ENCODE results near the gene NIPBL. TPM values are rescaled to one million over a fixed set of nuclear protein-coding genes. Genes with fewer than 3 reads are reported as not detected.

NIPBL gene
- polyA plus RNA-seq, 1 of the 3 experiments (the other 2 are of a cell fraction): 5.2 TPM

- POLR2A ChIA-PET: no interaction called here
- no peaks in the 10 kb centered on the region for H3K79me2 ChIP-seq (ENCODE audit: insufficient read depth)
- no peaks in the 10 kb centered on the region for H3K27me3 ChIP-seq (ENCODE audit: insufficient read depth)
- H3K4me2 ChIP-seq: no peak overlapping the region
- H2AFZ ChIP-seq (ENCODE audit: low read depth): no peak overlapping the region
- H4K20me1 ChIP-seq (ENCODE audit: insufficient read depth): no peaks in the 10 kb centered on the region
- H3K9ac ChIP-seq: no peak overlapping the region
- H3K27ac ChIP-seq (ENCODE audit: low read depth in 2 of 2, low read length in 1 of 2): no peak overlapping the region
- no peak for DNase-seq
- CTCF ChIA-PET: no interaction called here
- 99% methylated on average over 2 of the region's 2 CpGs for WGBS (ENCODE audit: low lambda C conversion rate)
- H3K4me1 ChIP-seq (ENCODE audit: control insufficient read depth in 1 of 2, insufficient read depth in 2 of 2, low read depth in 1 of 2, low read length in 1 of 2): no peaks in the 10 kb centered on the region
- no peaks in the 10 kb centered on the region for H3K9me2 ChIP-seq
- peaks cover 13% of the 10 kb centered on the region for H3F3A ChIP-seq (replicated peaks; ENCODE audit: insufficient read depth)
- no peak for TF ChIP-seq REST (IDR thresholded peaks at IDR 0.05; ENCODE audit: low read depth, low read length)
- no peak for TF ChIP-seq EZH2phosphoT487 (IDR thresholded peaks at IDR 0.05; ENCODE audit: borderline replicate concordance, low read depth)
- no peak for TF ChIP-seq TCF12 (IDR thresholded peaks at IDR 0.05)
- no peak for TF ChIP-seq MXI1 (IDR thresholded peaks at IDR 0.05; ENCODE audit: low read depth, low read length)
- TF ChIP-seq RAD21 (IDR thresholded peaks at IDR 0.05; ENCODE audit: low read length): no peak
- no peak for TF ChIP-seq FOXM1 (IDR thresholded peaks at IDR 0.05; ENCODE audit: low read depth)
- no peak for TF ChIP-seq YY1 (IDR thresholded peaks at IDR 0.05; ENCODE audit: low read depth)
- no peak for TF ChIP-seq JUND (IDR thresholded peaks at IDR 0.05)
- TF ChIP-seq NRF1 (IDR thresholded peaks at IDR 0.05; ENCODE audit: low read depth, low read length): no peak
- TF ChIP-seq POLR2AphosphoS5 (IDR thresholded peaks at IDR 0.05; ENCODE audit: low read depth, low read length): no peak
- no peak for TF ChIP-seq USF1 (IDR thresholded peaks at IDR 0.05; ENCODE audit: borderline replicate concordance, low read depth)
- no peak for TF ChIP-seq ELF1 (IDR thresholded peaks at IDR 0.05)
- TF ChIP-seq SIN3A (IDR thresholded peaks at IDR 0.05; ENCODE audit: borderline replicate concordance, low read depth, low read length): no peak
- no peaks in the 10 kb centered on the region for H3K9me3 ChIP-seq
- peaks cover 57 to 62% of the 10 kb centered on the region in 2 experiments for H3K36me3 ChIP-seq (replicated peaks in 1 of 2; ENCODE audit: control insufficient read depth in 1 of 2, insufficient read depth in 2 of 2, low read length in 1 of 2)
- no peak overlapping the region for H3K4me3 ChIP-seq (ENCODE audit: low read depth in 2 of 2, low read length in 1 of 2)
Measured at GRCh38 chr5:37056762-37057161, 180.2 kb downstream of the NIPBL start.

GRCh38 chr5:37060030-37060429, 183.5 kb downstream of the NIPBL start:
- Histone ChIP-seq H3K9ac (no peak overlapping the region), H3K27me3 (ENCODE audit: insufficient read depth) (no peaks in the 10 kb centered on the region), H3K4me1 (ENCODE audit: control insufficient read depth in 1 of 2, insufficient read depth in 2 of 2, low read depth in 1 of 2, low read length in 1 of 2) (no peaks in the 10 kb centered on the region), H3K4me2 (no peak overlapping the region), H3K9me2 (no peaks in the 10 kb centered on the region), H3K9me3 (no peaks in the 10 kb centered on the region), H3K36me3 (replicated peaks in 1 of 2; ENCODE audit: control insufficient read depth in 1 of 2, insufficient read depth in 2 of 2, low read length in 1 of 2) (peaks cover 56 to 66% of the 10 kb centered on the region in 2 experiments), H4K20me1 (ENCODE audit: insufficient read depth) (no peaks in the 10 kb centered on the region), H3K79me2 (ENCODE audit: insufficient read depth) (no peaks in the 10 kb centered on the region), H3K27ac (ENCODE audit: low read depth in 2 of 2, low read length in 1 of 2) (no peak overlapping the region), H3F3A (replicated peaks; ENCODE audit: insufficient read depth) (peaks cover 18% of the 10 kb centered on the region), H2AFZ (ENCODE audit: low read depth) (no peak overlapping the region), H3K4me3 (ENCODE audit: low read depth in 2 of 2, low read length in 1 of 2) (no peak overlapping the region)
- CTCF ChIA-PET: interaction anchor here (1.8 kb wide), 1 partner anchor 55 kb away, joined by 6 read pairs; no protein-coding TSS in a partner anchor
- 90% methylated on average over 1 of the region's 1 CpG for WGBS (ENCODE audit: low lambda C conversion rate)
- no peak for DNase-seq
- POLR2A ChIA-PET: no interaction called here
- TF ChIP-seq CHD2 (IDR thresholded peaks at IDR 0.05; ENCODE audit: low read length, partially characterized antibody) (no peak), ZBTB33 (IDR thresholded peaks at IDR 0.05; ENCODE audit: borderline replicate concordance, low read depth) (no peak), RAD21 (IDR thresholded peaks at IDR 0.05; ENCODE audit: low read length) (no peak), TCF12 (IDR thresholded peaks at IDR 0.05) (no peak), PBX3 (IDR thresholded peaks at IDR 0.05) (no peak), USF2 (IDR thresholded peaks at IDR 0.05; ENCODE audit: borderline replicate concordance, low read depth, low read length) (no peak), EZH2phosphoT487 (IDR thresholded peaks at IDR 0.05; ENCODE audit: borderline replicate concordance, low read depth) (no peak), GATA2 (CRISPR knock-in tag; IDR thresholded peaks at IDR 0.05) (no peak), FOSL2 (IDR thresholded peaks at IDR 0.05; ENCODE audit: borderline replicate concordance, low read depth) (no peak), NRF1 (IDR thresholded peaks at IDR 0.05; ENCODE audit: low read depth, low read length) (no peak), RCOR1 (IDR thresholded peaks at IDR 0.05; ENCODE audit: low read length) (no peak)

All from SK-N-SH (cell line).